PC-9 (cell line): ENCODE data around the gene CAB39L. TPM values are rescaled to one million over a fixed set of nuclear protein-coding genes. Genes with fewer than 3 reads are reported as not detected.

ENCODE experiments used
- BruUV-seq: library from RNA; stranded (reverse); fragments of 400-500 nt; replicated peaks from 2 replicates; lab custom pipeline; 2021; lab: Mats Ljungman, UMichigan
- CTCF ChIA-PET: fragments of 300-600 bp; sonication (Branson Sonifier 250); formaldehyde crosslinking; loops from one replicate; lab custom pipeline; 2022; ENCODE audit warnings: antibody characterized with exemption; lab: Charles Lee
- POLR2A ChIA-PET: fragments of 300-600 bp; sonication (Branson Sonifier 250); formaldehyde crosslinking; loops from one replicate; lab custom pipeline; 2022; ENCODE audit warnings: antibody characterized with exemption; ENCODE audit not compliant: unreplicated experiment; lab: Charles Lee
- DNase-seq, 2 experiments: peaks; one replicate each; pipeline versions ENCODE4 v3.0.0 to v3.0.0-alpha.2; 2015 to 2022; ENCODE audit warnings: mixed read lengths in 1 of 2
- H2AFZ ChIP-seq: fragments of 200-600 bp; sonication (generic); 2 replicates; pipeline ENCODE4 v1.8.1; 2017; ENCODE audit warnings: antibody characterized with exemption
- H3F3A ChIP-seq: fragments of 200-600 bp; sonication (generic); 2 replicates; pipeline ENCODE4 v1.8.1; 2017; ENCODE audit warnings: antibody characterized with exemption, mild to moderate bottlenecking, low read depth; ENCODE audit not compliant: insufficient read depth
- H3K27ac ChIP-seq: fragments of 200-600 bp; sonication (generic); 2 replicates; pipeline ENCODE4 v1.6.1; 2016; ENCODE audit warnings: mixed run types
- H3K27me3 ChIP-seq: fragments of 200-600 bp; sonication (generic); 2 replicates; pipeline ENCODE4 v1.6.1; 2016; ENCODE audit warnings: low read depth, mixed run types; ENCODE audit not compliant: insufficient read depth
- H3K36me3 ChIP-seq: fragments of 200-600 bp; sonication (generic); 2 replicates; pipeline ENCODE4 v1.6.1; 2016; ENCODE audit warnings: low read depth, mixed run types
- H3K4me1 ChIP-seq: fragments of 200-600 bp; sonication (generic); replicated peaks from 2 replicates; pipeline ENCODE4 v1.6.1; 2016; ENCODE audit warnings: mixed run types; ENCODE audit not compliant: insufficient read depth
- H3K4me2 ChIP-seq: fragments of 200-600 bp; sonication (generic); 2 replicates; pipeline ENCODE4 v1.6.1; 2017; ENCODE audit warnings: mixed run types
- H3K4me3 ChIP-seq: fragments of 200-600 bp; sonication (generic); 2 replicates; pipeline ENCODE4 v1.6.1; 2016; ENCODE audit warnings: mixed run types
- H3K79me2 ChIP-seq: fragments of 200-600 bp; sonication (generic); 2 replicates; pipeline ENCODE4 v1.6.1; 2017; ENCODE audit warnings: low read depth, mixed run types
- H3K9me2 ChIP-seq: fragments of 200-600 bp; sonication (generic); 2 replicates; pipeline ENCODE4 v1.8.1; 2017; ENCODE audit warnings: mild to moderate bottlenecking; ENCODE audit not compliant: insufficient read depth
- H3K9me3 ChIP-seq: fragments of 200-600 bp; sonication (generic); 2 replicates; pipeline ENCODE4 v1.8.1; 2016; ENCODE audit warnings: low read depth; ENCODE audit not compliant: insufficient read depth
- H4K20me1 ChIP-seq: fragments of 200-600 bp; sonication (generic); 2 replicates; pipeline ENCODE4 v1.8.1; 2017; ENCODE audit not compliant: insufficient read depth
- CTCF ChIP-seq: fragments of 200-600 bp; sonication (generic); conservative IDR thresholded peaks from 2 replicates; pipeline ENCODE4 v1.6.1; 2017; ENCODE audit warnings: mixed run types, antibody characterized with exemption, mild to moderate bottlenecking, moderate library complexity
- EZH2 ChIP-seq: fragments of 200-600 bp; sonication (generic); IDR thresholded peaks from 2 replicates; pipeline ENCODE4 v1.8.0; 2017; ENCODE audit warnings: antibody characterized with exemption, low read depth
- intact Hi-C: fragments of 100-400 bp; cut with micrococcal nuclease; formaldehyde crosslinking; loops from one replicate; pipeline ENCODE4 v1.10.0; 2022; ENCODE audit not compliant: unreplicated experiment
- total RNA-seq: library from RNA; stranded (reverse); gene quantifications from 2 replicates; pipeline ENCODE4 v1.2.3, GENCODE V29; 2021

Gene CAB39L
- total RNA-seq, 1 experiment from 2014 or later, result 10.7 TPM

GRCh38 chr13:49441312-49441711 is 2.6 kb downstream of the CAB39L start:
- Histone ChIP-seq H3K4me1 (peaks cover 6% of the 10 kb centered on the region; the same call in 1 of the 2 replicates), H2AFZ (no peak overlapping the region), H3K36me3 (no peaks in the 10 kb centered on the region), H3F3A (peaks cover 20% of the 10 kb centered on the region), H3K79me2 (peaks cover 2% of the 10 kb centered on the region; the same call in 1 of the 2 replicates), H3K9me3 (no peaks in the 10 kb centered on the region), H4K20me1 (no peaks in the 10 kb centered on the region), H3K4me3 (no peak overlapping the region), H3K4me2 (no peak overlapping the region), H3K27me3 (no peaks in the 10 kb centered on the region), H3K27ac (no peak overlapping the region), H3K9me2 (no peaks in the 10 kb centered on the region)
- no peak for TF ChIP-seq EZH2
- no peak for TF ChIP-seq CTCF
- intact Hi-C loops, result loop anchor here (5.0 kb wide), 2 partner anchors 194 to 329 kb away; partner anchors contain the start of gene CDADC1
- ChIA-PET POLR2A (no interaction called here), CTCF (no interaction called here)
- DNase-seq, result no peak
- BruUV-seq, result no TSS peak

GRCh38 chr13:49439609-49440008 is 4.3 kb downstream of the CAB39L start:
- Histone ChIP-seq H3F3A (peaks cover 3% of the 10 kb centered on the region), H3K79me2 (no peaks in the 10 kb centered on the region), H3K4me3 (no peak overlapping the region), H3K9me2 (no peaks in the 10 kb centered on the region), H3K4me2 (no peak overlapping the region), H4K20me1 (no peaks in the 10 kb centered on the region), H3K4me1 (0 out of 2 replicates have a peak, but pooled peaks cover 6% of the 10 kb centered on the region), H2AFZ (no peak overlapping the region), H3K9me3 (no peaks in the 10 kb centered on the region), H3K36me3 (no peaks in the 10 kb centered on the region), H3K27ac (no peak overlapping the region), H3K27me3 (no peaks in the 10 kb centered on the region)
- TF ChIP-seq EZH2 (no peak), CTCF (no peak)
- DNase-seq, result no peak
- ChIA-PET POLR2A (no interaction called here), CTCF (no interaction called here)
- intact Hi-C loops, result loop anchor here (5.0 kb wide), 2 partner anchors 192 to 327 kb away; partner anchors contain the start of gene CDADC1
- BruUV-seq, result no TSS peak

GRCh38 chr13:49437705-49438104 is 6.2 kb downstream of the CAB39L start:
- Histone ChIP-seq H4K20me1 (no peaks in the 10 kb centered on the region), H3K9me3 (no peaks in the 10 kb centered on the region), H3K9me2 (no peaks in the 10 kb centered on the region), H3K27me3 (no peaks in the 10 kb centered on the region), H3K27ac (no peak overlapping the region), H2AFZ (no peak overlapping the region), H3K4me3 (no peak overlapping the region), H3K4me2 (no peak overlapping the region), H3F3A (no peaks in the 10 kb centered on the region), H3K36me3 (no peaks in the 10 kb centered on the region), H3K79me2 (no peaks in the 10 kb centered on the region), H3K4me1 (0 out of 2 replicates have a peak, but pooled peaks cover under 1% of the 10 kb centered on the region)
- DNase-seq, result no peak
- no TSS peak for BruUV-seq
- POLR2A ChIA-PET, result no interaction called here
- intact Hi-C loops, result loop anchor here (1.0 kb wide), 2 partner anchors 136 to 170 kb away; no protein-coding TSS in a partner anchor
- TF ChIP-seq CTCF, result no peak
- no peak for TF ChIP-seq EZH2
- CTCF ChIA-PET, result interaction anchor here (0.6 to 0.7 kb wide), 2 partner anchors 690 to 1146 kb away, joined by 3 to 4 read pairs; no protein-coding TSS in a partner anchor
